Skeletal muscle cell (primary cell): ENCODE measurements around the gene KLF14.
"Not testable (repeated sequence)": the region's sequence is repeated elsewhere in the genome, so short reads cannot be mapped to it uniquely, and the experiment has no call there.

ENCODE experiments used
- DNase-seq: peaks from one replicate; pipeline ENCODE4 v3.0.0-alpha.2; 2010; ENCODE audit warnings: low read depth
- H3K4me3 ChIP-seq: 2 replicates; pipeline ENCODE4 v1.5.1; 2011; ENCODE audit warnings: low read depth, mild to moderate bottlenecking, control low read depth, low read length, moderate library complexity

KLF14 gene

DNA sequence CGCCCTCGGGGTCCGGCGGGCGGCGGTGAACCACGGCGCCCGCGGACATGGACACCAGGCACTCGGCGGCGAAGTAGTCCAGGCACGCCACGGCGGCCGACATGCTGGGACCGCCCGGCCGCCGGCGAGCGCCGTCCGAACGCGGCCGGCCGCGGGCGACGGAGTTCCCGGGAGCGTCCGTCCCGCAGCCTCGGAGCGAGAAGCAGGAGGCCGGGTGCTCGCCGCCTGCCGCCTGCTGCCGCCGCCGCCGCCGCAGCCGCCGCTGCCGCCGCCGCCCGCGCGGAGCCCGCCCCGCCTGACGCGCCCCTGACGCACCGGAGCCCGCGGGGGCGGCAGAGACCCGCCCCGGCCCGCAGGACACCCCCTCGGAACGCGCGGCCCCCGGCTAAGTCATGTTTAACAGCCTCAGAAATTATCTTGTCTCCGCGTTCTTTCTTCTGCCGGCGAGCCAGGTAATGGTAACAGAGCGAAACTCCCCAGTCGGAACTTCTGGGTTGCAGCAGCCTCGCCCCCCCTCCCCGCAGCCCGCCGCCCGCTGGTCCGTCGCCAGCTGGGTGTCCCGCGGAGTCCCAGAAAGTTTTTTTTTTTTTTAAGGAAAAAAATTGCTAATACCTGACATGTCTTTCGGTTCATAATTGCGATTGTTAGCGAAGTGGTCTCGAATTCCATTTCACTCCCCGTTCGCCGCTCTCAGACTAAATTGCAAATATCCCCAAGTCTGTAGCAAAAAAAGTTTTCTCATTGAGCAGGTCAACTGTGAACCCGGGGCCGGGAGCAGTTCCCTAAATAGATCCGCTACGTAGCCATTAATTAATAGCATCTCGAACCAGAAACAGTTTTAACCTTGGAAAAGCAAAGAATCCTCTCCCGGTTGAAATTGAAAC lies at the start of gene KLF14:
TSS of gene KLF14 (minus strand) at position 277 of the 884 bp plus-strand sequence. CDS start at position 103, 174 bp downstream.
- DNase-seq, result no peak
- peak within 1 kb of the TSS; percentile 59 for H3K4me3 ChIP-seq

DNA sequence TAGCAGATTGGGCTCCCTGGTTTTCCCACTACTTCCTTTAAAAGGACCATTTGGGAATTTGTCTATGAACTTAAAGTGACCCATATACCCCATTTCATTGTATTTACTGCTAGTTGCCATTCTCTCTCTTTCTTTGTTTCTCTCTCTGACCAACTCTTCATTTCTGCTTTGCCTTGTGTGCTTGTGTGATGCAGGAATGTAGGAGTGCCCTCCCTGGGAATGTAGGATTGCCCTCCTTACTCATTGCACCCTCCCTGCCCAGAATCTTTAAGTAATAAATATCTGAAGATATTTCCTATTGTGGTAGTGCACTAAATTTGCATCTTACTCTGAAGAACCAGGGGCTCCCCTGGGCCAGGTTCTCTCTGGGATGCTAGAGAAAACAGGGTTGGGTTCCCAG lies 47.3 kb upstream of the KLF14 start:
- no peak for DNase-seq

DNA sequence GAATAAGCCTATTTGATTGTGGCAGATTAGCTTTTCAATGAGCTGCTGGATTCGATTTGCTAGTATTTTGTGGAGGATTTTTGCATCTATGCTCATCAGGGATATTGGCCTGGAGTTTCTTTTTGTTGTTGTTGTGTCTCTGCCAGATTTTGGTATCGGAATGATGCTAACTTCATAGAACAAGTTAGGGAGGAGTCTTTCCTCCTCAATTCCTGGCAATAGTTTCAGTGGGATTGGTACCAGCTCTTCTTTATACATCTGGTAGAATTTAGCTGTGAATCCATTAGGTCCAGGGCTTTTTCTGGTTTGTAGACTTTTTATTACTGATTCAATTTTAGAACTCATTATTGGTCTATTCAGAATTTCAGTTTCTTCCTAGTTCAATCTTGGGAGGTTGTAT lies 43.4 kb upstream of the KLF14 start:
- DNase-seq, result no peak

More for the DNA sequence above, 47.3 kb upstream of the KLF14 start:
- H3K4me3 ChIP-seq, result no peak overlapping the region

DNA sequence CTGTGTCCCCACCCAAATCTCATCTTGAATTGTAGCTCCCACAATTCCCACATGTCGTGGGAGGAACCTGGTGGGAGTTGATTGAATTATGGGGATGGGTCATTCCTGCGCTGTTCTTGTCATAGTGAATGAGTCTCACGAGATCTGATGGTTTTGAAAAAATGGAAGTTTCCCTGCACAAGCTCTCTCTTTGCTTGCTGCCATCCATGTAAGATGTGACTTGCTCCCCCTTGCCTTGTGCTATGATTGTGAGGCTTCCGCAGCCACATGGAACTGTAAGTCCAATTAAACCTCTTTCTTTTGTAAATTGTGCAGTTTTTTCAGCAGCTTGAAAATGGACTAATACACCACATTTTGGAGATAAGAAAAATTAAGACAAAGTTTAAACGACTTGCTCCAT lies 38.4 kb upstream of the KLF14 start:
- DNase-seq, H3K4me3 ChIP-seq: not testable (repeated sequence)

More for the DNA sequence above, 43.4 kb upstream of the KLF14 start:
- H3K4me3 ChIP-seq, result no peak overlapping the region

DNA sequence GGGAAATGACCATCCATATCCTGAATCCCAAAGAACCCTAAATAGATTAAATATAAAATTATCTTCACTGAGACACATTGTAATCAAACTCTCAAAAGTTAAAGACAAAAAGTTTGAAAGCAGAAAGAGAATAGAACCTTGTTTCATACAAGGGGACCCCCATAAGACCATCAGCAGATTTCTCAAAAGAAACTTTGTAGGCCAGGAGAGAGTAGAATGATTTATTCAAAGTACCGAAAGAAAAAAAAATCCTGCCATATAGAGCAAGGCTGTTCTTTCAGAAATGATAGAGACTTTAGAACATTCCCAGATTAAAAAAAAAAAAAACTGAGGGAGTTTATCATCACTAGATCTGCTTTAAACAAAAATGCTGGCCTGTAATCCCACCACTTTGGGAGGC lies 34.8 kb upstream of the KLF14 start:
- DNase-seq, result no peak
- H3K4me3 ChIP-seq, result no peak overlapping the region

DNA sequence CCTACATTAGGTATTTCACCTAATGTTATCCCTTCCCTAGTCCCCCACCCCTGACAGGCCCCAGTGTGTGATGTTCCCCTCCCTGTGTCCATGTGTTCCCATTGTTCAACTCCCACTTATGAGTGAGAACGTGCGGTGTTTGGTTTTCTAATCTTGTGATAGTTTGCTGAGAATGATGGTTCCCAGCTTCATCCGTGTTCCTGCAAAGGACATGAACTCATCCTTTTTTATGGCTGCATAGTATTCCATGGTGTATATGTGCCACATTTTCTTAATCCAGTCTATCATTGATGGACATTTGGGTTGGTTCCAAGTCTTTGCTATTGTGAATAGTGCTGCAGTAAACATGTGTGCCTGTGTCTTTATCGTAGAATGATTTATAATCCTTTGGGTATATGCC lies 30.6 kb upstream of the KLF14 start:
- H3K4me3 ChIP-seq, DNase-seq: not testable (repeated sequence)

DNA sequence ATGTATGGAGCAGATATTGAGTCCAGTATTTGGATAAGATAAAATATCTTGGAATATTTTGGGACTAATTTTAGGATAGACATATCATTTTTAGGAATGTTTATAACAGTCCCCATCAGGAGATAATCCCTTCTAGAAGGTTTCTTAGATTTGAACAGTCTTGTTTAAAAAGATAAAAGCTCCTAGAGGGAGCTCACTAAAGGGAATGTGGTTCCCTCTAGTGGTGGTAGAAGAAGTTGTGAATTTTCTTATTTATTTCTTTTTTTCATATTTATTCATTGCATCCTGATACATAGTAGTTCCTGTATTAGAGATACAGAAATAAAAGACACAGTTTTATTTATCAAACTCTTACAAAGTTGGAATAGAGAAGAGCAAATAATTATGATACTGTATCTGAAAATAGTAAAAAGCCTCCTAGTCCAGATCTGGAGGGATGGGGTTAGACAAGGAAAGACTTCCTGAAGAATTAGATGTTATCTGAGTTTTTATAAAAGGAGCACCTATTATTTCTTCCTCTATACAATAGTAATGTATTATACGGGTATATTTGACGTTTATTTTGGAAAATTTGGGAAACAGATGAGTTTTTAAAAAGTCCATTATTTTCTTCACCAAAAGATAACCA lies 24.5 kb upstream of the KLF14 start:
- no peak overlapping the region for H3K4me3 ChIP-seq
- DNase-seq, result peak; percentile 9

DNA sequence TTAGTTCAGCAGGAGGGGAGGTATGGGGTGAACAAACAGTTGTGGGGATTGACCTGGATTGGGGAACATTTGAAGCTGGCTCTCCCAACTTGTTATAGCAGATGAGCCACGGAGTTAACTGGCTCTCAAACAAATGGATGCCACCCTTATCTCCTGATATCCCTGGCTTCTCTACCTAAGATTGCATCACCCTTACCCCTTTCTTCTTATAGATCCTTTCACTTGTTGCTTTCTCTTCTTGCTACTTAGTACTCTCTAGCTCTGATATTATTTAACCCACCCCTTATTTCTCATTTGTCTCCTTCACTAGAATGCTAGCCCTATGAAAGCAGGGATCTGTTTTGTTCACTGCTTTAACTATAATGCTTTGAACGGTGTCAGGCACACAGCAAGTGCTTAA lies 22.3 kb upstream of the KLF14 start:
- no peak overlapping the region for H3K4me3 ChIP-seq
- no peak for DNase-seq

DNA sequence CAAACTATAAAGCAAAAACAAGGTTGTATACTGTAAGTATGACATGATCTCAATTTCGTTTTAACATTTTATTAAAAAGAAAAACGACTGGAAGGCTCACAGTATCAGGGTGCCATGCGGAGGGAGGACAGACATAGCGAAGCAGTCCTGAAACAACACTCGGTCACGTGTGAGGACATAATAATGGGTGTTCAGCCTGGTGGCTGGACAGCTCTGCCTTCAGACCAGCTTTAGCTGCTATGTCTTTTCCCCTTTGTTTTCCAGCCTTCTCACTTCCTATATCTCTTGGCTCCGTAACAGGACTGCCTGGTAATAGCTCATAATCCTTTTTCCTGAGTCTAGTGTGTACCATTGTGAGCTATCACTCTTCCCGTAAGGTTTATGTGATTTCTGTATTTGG lies 18.4 kb upstream of the KLF14 start:
- DNase-seq, result no peak
- H3K4me3 ChIP-seq, result no peak overlapping the region

DNA sequence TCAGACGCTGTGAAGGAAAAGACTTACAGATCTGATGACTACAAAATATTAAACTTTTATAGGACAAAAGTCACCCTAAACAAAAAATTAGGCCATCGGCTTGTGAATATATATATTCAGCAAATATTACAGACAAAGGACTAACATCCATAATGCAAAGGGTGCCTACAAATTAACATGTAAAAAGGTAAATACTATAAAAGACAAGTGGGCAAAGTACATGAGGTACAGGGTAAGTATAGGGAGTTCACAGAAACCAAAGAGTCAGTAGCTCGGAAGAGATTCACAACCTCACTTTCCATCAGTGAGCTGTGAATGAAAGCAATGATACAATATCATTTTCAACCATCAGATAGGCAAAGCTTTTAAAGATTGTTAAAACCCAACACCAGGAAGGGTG lies 16.7 kb upstream of the KLF14 start:
- no peak overlapping the region for H3K4me3 ChIP-seq
- DNase-seq, result no peak

DNA sequence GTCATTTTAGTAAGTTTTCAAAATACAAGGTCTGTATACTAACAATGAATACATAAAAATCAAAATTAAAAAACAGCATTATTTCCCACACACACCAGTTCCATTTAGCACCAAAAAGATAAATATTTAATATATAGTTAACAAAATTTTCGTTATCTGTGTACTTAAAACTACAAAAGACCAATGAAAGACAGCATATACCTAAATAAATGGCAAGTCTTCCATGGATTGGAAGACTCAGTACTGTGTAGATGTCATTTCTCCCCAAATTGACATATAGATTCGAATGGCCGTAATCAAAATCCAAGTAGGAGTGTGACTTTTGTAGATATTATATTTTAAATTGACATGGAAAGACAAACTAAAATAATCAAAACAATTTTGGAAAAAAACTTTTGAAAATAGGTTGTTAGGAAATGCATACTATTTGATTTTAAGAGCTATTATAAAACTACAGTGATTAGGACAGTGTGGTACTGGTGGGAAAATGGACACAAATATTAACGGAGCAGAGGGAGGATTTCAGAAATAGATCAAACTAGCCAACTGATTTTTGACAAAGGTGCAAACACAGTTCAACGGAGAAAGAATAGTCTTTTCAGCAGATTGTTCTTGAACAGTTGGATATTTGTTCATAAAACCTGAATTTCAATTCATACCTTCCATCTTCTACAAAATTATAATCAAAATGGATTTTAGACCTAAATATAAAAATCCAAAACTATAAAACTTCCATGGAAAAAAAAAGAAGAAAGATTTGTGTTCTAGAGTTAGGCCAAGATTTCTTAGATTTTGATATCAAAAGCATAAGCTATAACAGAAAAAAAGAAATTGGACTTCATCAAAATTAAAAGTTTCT lies 14.8 kb upstream of the KLF14 start:
- no peak for DNase-seq
- H3K4me3 ChIP-seq, result no peak overlapping the region

DNA sequence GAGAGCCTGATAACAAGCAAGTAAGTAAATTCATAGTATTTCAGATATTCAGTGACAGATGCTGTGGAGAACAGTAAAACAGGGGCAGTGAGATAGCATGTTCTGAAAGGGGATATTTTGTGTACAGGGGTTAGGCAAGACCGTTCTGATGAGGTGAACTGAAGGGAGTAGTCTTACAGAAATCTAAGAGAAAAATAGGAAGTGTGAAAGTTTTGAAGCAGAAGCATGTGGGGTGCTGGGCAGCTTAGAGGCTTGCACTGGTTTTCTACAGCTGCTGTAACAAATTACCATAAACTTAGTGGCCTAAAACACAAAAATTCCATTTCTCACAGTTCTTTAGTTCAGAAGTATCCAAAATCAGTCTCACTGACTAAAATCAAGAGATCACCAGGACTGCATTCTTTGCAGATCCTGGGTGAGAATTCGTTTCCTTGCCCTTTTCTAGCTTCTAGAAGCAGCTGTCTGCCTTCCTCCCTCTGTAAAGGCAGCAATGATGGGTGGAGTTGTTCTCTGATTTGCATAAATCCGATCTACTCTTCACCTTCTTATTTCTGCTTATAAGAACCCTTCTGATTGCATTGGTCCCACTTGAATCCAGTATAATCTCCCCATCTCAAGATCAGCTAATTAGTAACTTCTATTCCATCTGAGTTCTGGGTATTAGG lies 7.5 kb upstream of the KLF14 start:
- no peak for DNase-seq
- H3K4me3 ChIP-seq, result no peak overlapping the region

DNA sequence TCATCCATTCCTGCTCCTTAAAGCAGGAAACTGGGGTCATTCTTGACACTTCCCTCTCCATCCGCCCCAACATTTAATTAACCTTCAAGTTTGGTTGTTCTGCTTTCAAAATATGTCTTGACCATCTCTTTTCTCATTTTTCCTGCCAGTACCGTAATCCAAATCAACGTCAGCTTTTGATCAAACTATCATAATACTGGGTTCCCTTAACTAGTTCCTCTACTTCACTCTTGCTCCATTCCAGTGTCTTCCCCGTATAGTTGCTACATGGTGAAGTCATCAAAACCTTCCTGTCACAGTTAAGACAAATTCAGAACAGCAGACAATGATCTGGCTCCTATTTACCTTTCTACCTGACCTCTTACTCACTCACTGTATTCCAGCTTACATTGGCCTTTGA lies 6.6 kb upstream of the KLF14 start:
- DNase-seq, result no peak
- H3K4me3 ChIP-seq, result no peak overlapping the region

DNA sequence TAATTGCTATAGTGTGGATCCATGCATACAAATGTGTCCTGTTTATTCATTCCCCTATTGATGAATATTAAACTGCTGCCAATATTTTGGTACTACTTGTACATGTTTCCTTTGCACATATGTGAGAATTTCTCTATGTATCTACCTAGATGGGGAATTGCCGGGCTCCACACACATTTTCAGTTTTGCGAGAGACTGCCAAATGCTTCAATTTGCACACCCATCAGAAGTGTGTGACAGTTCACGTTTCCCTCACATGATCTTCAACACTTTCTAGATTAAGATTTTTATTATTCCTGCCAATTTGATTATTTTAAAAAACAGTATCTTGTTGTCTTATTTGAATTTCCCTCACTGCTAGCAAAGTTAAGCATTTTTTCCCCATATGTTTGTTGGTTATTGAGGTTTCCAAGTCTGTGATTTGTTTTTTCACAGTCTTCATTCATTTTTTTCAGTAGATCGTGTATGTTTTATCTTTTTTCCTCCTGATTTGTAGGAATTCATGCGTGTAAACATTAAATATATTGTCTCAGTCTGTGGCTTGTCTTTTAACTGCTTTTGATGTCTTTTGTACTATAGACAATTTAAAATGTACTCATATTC lies 2.4 kb upstream of the KLF14 start:
- DNase-seq, result no peak
- no peak overlapping the region for H3K4me3 ChIP-seq

DNA sequence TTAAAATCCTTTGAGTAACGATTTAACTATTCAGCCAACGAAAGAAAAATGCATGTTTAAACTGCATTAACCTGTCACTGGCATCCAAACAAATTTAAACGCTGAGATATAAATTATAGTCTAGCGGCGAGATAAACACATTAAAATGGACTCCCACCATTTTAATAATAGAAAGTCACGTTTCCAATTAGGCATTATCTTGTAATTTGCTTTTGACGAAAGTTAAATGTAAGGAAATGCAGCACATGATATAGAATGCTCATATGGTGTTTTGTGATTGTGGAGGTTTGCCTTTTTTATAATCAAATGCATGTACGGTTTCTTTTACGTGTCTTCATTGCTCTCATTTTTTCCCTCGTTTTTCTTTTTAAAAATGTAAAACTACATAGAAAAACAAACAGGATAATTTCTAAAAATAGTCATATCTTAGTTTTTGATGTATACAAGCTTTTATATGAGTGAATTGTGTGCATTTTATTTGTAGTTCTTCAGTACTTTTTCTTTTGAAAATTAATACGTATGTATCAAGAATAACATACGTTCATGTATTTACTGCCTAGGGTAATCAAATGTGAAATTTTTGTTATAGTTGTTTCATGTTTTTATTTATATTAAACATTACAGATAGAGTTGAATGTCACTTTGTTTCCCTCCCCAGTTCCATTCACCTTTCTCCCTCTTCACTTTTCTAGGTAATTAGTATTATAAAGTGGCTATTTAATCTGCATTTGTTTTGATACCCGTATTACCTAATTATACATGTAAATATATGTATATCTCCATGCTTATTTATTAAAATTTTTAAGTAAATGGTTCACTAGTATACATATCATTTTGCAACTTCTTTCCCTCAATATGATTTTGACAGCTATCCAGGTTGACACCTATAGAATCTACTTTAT lies 1.1 kb upstream of the KLF14 start:
- DNase-seq, result no peak
- peak overlapping the region; percentile 59 for H3K4me3 ChIP-seq

DNA sequence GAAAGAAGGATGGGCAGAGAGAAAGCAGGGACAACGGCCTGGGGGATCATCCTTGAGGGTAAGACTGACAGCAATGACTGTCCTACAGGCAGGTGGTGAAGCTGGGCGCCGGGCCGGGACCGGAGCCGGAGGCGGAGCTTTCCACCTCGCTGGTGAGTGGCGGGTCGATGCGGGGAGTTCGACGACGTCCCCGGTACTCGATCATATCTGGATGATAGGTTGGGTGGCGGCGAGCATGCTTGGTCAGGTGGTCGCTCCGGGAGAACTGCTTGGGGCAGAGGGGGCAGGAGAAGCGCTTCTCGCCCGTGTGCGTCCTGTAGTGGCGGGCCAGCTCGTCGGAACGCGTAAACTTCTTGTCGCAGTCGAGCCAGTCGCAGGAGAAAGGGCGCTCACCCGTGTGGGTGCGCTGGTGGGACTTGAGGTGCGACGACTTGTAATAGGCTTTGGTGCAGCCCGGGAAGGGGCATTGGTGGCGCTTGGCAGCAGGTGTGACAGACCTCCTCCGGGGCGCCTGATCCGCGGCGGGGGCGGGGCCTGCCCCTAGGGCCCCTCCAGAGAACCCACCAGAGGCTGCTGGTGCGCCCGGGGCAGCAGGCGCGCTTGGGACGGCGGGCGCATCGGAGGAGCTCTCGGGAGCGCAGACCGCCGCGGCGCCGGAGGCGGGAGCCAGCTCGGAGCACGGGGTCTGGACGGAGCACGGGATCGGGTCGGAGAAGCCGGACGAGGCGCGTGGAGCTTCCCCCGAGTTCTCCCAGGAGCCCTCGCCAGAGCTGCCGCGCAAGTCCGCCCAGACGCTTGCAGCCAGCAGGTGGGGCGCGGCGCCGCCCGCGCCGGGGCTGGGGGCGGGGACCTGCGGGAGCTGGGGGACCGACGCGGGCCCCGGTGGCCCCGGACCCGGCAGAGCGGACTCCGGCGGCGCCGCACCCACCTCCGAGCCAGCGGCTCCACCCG lies 752 bp downstream of the KLF14 start:
- no peak for DNase-seq
- peak overlapping the region; percentile 59 for H3K4me3 ChIP-seq

DNA sequence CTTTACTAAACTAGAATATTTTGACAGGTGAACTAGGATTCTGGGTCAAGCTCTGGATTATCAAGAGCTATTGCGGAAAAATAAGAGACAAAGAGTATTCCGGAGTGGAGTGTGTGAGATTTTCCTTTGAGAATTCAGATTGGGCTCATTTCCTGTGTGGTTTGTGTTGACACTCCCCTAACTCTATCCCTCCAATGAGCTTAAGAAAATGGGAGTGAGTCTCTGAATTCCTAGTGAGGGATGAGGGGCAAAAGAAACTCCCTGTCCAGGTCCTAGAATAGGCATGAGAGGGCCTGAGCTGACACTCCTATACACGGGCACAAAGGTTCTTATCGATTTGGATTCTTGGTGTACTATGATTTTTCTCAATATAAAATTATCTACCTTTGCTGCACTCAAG lies 10.2 kb downstream of the KLF14 start:
- no peak for DNase-seq
- no peak overlapping the region for H3K4me3 ChIP-seq
